Fibroblast of lung (primary cell): ENCODE measurements around the gene UNCX. TPM values are rescaled to one million over a fixed set of nuclear protein-coding genes. Genes with fewer than 3 reads are reported as not detected.

Experiments
- DNase-seq, 2 donors: peaks; one replicate each; pipeline versions ENCODE4 v3.0.0 to v3.0.0-alpha.2; 2010; ENCODE audit warnings: low read depth in 2 of 2
- H2AFZ ChIP-seq: 2 replicates; pipeline ENCODE4 v1.5.1; 2012; ENCODE audit warnings: low read length, control low read depth, inconsistent platforms
- H3K27ac ChIP-seq: 2 replicates; pipeline ENCODE4 v1.5.1; 2011; ENCODE audit warnings: low read length, control low read depth; ENCODE audit not compliant: insufficient read depth
- H3K27me3 ChIP-seq: 2 replicates; pipeline ENCODE4 v1.5.1; 2011; ENCODE audit warnings: mild to moderate bottlenecking, low read length; ENCODE audit not compliant: control insufficient read depth, insufficient read depth
- H3K36me3 ChIP-seq: 2 replicates; pipeline ENCODE4 v1.5.1; 2011; ENCODE audit warnings: low read length; ENCODE audit not compliant: control insufficient read depth, insufficient read depth
- H3K4me1 ChIP-seq: 2 replicates; pipeline ENCODE4 v1.5.1; 2011; ENCODE audit warnings: low read length; ENCODE audit not compliant: control insufficient read depth, insufficient read depth; ENCODE audit errors: extremely low read depth
- H3K4me2 ChIP-seq: 2 replicates; pipeline ENCODE4 v1.5.1; 2011; ENCODE audit warnings: low read length, control low read depth; ENCODE audit not compliant: insufficient read depth; ENCODE audit errors: extremely low read depth
- H3K4me3 ChIP-seq, 4 experiments: fragments of 200-600 bp in 1 of 4; sonication (generic) in 1 of 4; replicated peaks in 1 of 4; 2 replicates each; pipeline ENCODE4 v1.5.1; 2011 to 2016; ENCODE audit warnings: low read length in 4 of 4, low read depth in 3 of 4, mild to moderate bottlenecking in 3 of 4, control low read depth in 2 of 4, inconsistent platforms in 1 of 4, mixed read lengths in 1 of 4; ENCODE audit not compliant: insufficient read depth in 1 of 4; ENCODE audit errors: control extremely low read depth in 1 of 4
- H3K79me2 ChIP-seq: 2 replicates; pipeline ENCODE4 v1.5.1; 2012; ENCODE audit warnings: mild to moderate bottlenecking, low read length, inconsistent platforms; ENCODE audit not compliant: control insufficient read depth, insufficient read depth
- H3K9ac ChIP-seq: 2 replicates; pipeline ENCODE4 v1.5.1; 2011; ENCODE audit warnings: mild to moderate bottlenecking, low read length, control low read depth; ENCODE audit not compliant: insufficient read depth
- H3K9me3 ChIP-seq: 2 replicates; pipeline ENCODE4 v1.5.1; 2012; ENCODE audit warnings: low read depth, low read length; ENCODE audit not compliant: control insufficient read depth, insufficient read depth
- H4K20me1 ChIP-seq: 2 replicates; pipeline ENCODE4 v1.5.1; 2011; ENCODE audit warnings: low read length; ENCODE audit not compliant: control insufficient read depth, insufficient read depth; ENCODE audit errors: extremely low read depth
- CTCF ChIP-seq, 2 donors: IDR thresholded peaks in 1 of 2; conservative IDR thresholded peaks in 1 of 2; 1 replicate in 1 of 2; 2 replicates in 1 of 2; pipeline ENCODE4 v1.5.1; 2011 to 2012; ENCODE audit warnings: low read length in 2 of 2, control low read depth in 1 of 2, inconsistent platforms in 1 of 2, low read depth in 1 of 2, mild to moderate bottlenecking in 1 of 2
- EZH2 ChIP-seq: IDR thresholded peaks from 2 replicates; pipeline ENCODE4 v1.5.1; 2012; ENCODE audit warnings: low read length, control low read depth, mild to moderate bottlenecking; ENCODE audit errors: missing control alignments
- polyA plus RNA-seq, 2 donors: library from polyadenylated mRNA; depleted of rRNA in 1 of 2; stranded (reverse) in 1 of 2; unstranded in 1 of 2; fragments of >200 nt; gene quantifications; 2 replicates each; pipeline ENCODE4 v1.2.1, GENCODE V29; 2011 to 2012; ENCODE audit warnings: missing spikeins in 1 of 2
- total RNA-seq: library from RNA; depleted of rRNA; stranded (reverse); fragments of >200 nt; gene quantifications from 2 replicates; pipeline ENCODE4 v1.2.1, GENCODE V29; 2014

Gene UNCX
- total and polyA plus RNA-seq, 2 donors (not counting 1 experiment from before 2014, with no cell fraction given): not detected

- no peak overlapping the region for H3K4me3 ChIP-seq
- peaks cover 78% of the 10 kb centered on the region for H3K27me3 ChIP-seq
- no peak overlapping the region for H3K9ac ChIP-seq
- no peak for DNase-seq
- no peaks in the 10 kb centered on the region for H3K9me3 ChIP-seq
- no peaks in the 10 kb centered on the region for H3K4me1 ChIP-seq
- no peak overlapping the region for H2AFZ ChIP-seq
- no peaks in the 10 kb centered on the region for H3K79me2 ChIP-seq
- TF ChIP-seq EZH2: no peak
- no peak for TF ChIP-seq CTCF (conservative IDR thresholded peaks at IDR 0.05 in 1 of 2, IDR thresholded peaks at IDR 0.05 in 1 of 2; ENCODE audit: low read depth in 1 of 2, low read length in 2 of 2)
- no peaks in the 10 kb centered on the region for H3K36me3 ChIP-seq
- no peak overlapping the region for H3K4me2 ChIP-seq
- H3K27ac ChIP-seq: no peak overlapping the region
- H4K20me1 ChIP-seq: no peaks in the 10 kb centered on the region
Observed at GRCh38 chr7:1238450-1238882, 5.8 kb downstream of the UNCX start.

- Histone ChIP-seq H3K27me3 (peaks cover 78% of the 10 kb centered on the region), H3K79me2 (no peaks in the 10 kb centered on the region), H3K4me1 (no peaks in the 10 kb centered on the region), H3K27ac (no peak overlapping the region), H4K20me1 (no peaks in the 10 kb centered on the region), H3K4me2 (no peak overlapping the region), H3K4me3 (no peak overlapping the region), H2AFZ (no peak overlapping the region), H3K36me3 (no peaks in the 10 kb centered on the region), H3K9ac (no peak overlapping the region), H3K9me3 (no peaks in the 10 kb centered on the region)
- DNase-seq: no peak
- TF ChIP-seq CTCF (conservative IDR thresholded peaks at IDR 0.05 in 1 of 2, IDR thresholded peaks at IDR 0.05 in 1 of 2; ENCODE audit: low read depth in 1 of 2, low read length in 2 of 2) (no peak), EZH2 (peak; percentile 64)
Observed at GRCh38 chr7:1238931-1239802, 6.5 kb downstream of the UNCX start.

GRCh38 chr7:1239803-1240516, 7.3 kb downstream of the UNCX start:
- Histone ChIP-seq H3K36me3 (no peaks in the 10 kb centered on the region), H3K79me2 (no peaks in the 10 kb centered on the region), H3K4me3 (no peak overlapping the region), H4K20me1 (no peaks in the 10 kb centered on the region), H3K9ac (no peak overlapping the region), H3K27me3 (peaks cover 74% of the 10 kb centered on the region), H3K9me3 (no peaks in the 10 kb centered on the region), H3K4me2 (no peak overlapping the region), H3K4me1 (no peaks in the 10 kb centered on the region), H3K27ac (no peak overlapping the region), H2AFZ (no peak overlapping the region)
- TF ChIP-seq CTCF (conservative IDR thresholded peaks at IDR 0.05 in 1 of 2, IDR thresholded peaks at IDR 0.05 in 1 of 2; ENCODE audit: low read depth in 1 of 2, low read length in 2 of 2) (no peak), EZH2 (no peak)
- DNase-seq: no peak
